Measurements from ENCODE around the gene APOC1. TPM values are rescaled to one million over a fixed set of nuclear protein-coding genes. Genes with fewer than 3 reads are reported as not detected.
A peak's percentile ranks its signal among the peaks of the same experiment; 100 is the strongest.
"Not testable (repeated sequence)": the region's sequence is repeated elsewhere in the genome, so short reads cannot be mapped to it uniquely, and the experiment has no call there.

Gene APOC1
- total RNA-seq, 1 experiment from 2014 or later = 48.5 TPM

- Histone ChIP-seq H3K27ac (ENCODE audit: low read length) (no peak overlapping the region), H3K36me3 (ENCODE audit: control insufficient read depth, insufficient read depth, low read length) (no peaks in the 10 kb centered on the region), H3K27me3 (ENCODE audit: control insufficient read depth, insufficient read depth, low read length) (no peaks in the 10 kb centered on the region), H3K4me3 (ENCODE audit: low read depth in 2 of 2, low read length in 2 of 2) (no peak overlapping the region), H3K4me1 (ENCODE audit: control insufficient read depth, insufficient read depth, low read length) (no peaks in the 10 kb centered on the region; the same call in 1 of the 2 replicates), H3K9me3 (ENCODE audit: control insufficient read depth, insufficient read depth, low read depth, low read length) (no peaks in the 10 kb centered on the region)
- BruUV-seq (replicated peaks) = no TSS peak
- intact Hi-C loops (cut with micrococcal nuclease; ENCODE audit: unreplicated experiment) (no loop called here), in situ Hi-C loops (cut with HindIII; ENCODE audit: low pct_unique_long_range_greater_than_20kb, low sequenced_read_pairs) (no loop called here)
- POLR2A ChIA-PET = no interaction called here
- ATAC-seq (no peak), DNase-seq (ENCODE audit: low read depth, low spot score) (no peak)
- CTCF ChIA-PET = no interaction called here
- TF ChIP-seq POLR2AphosphoS5 (IDR thresholded peaks at IDR 0.05; ENCODE audit: low read depth, low read length) = no peak
- no peak for TF ChIP-seq SIN3A (IDR thresholded peaks at IDR 0.05; ENCODE audit: borderline replicate concordance, insufficient read depth, low read depth, low read length)
- TF ChIP-seq CTCF (IDR thresholded peaks at IDR 0.05) = no peak
- no peak for TF ChIP-seq TCF7L2 (IDR thresholded peaks at IDR 0.05; ENCODE audit: low read depth, low read length)
- TF ChIP-seq REST (IDR thresholded peaks at IDR 0.05; ENCODE audit: insufficient read depth in 1 of 2, low read depth in 2 of 2, low read length in 1 of 2) = no peak
Measured at GRCh38 chr19:44925114-44925891, 10.9 kb downstream of the APOC1 start.

DNA sequence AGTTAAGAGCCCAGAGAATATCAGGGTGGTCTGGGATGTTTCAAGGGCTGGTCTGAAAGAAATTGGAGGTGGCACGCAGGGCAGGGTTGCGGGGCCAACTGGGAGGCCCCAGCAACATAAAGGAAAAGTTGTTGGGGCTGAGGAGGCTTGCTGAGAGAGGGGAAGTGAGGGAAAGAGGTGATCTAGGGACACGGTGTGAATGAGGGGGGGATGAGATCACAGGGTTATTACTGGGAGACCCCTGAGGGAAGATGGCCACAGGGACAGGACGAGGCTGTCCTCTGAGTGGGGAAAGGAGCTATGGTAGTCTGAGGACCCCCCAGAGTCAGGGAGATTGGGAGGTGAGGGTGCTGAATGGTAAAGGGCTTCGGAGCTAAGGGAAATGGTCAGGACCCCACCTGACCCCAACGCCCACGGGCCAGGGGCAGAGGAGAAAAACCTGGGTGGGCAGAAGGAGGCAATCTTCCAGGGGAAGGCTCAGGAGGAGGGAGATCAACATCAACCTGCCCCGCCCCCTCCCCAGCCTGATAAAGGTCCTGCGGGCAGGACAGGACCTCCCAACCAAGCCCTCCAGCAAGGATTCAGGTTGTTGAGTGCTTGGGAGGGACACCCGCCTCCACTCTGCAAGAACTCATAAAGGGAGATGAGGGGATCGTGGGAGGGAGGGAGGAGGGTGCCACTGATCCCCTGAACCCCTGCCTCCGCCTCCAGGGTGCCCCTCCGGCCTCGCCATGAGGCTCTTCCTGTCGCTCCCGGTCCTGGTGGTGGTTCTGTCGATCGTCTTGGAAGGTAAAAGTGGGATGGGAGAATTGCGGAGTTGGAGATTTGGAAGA is 12.1 kb downstream of the APOC1 start:
- CTCF ChIA-PET; H3K27ac ChIP-seq (ENCODE audit: low read length); DNase-seq (ENCODE audit: low read depth, low spot score); H3K9me3 ChIP-seq (ENCODE audit: control insufficient read depth, insufficient read depth, low read depth, low read length); POLR2A ChIA-PET; H3K36me3 ChIP-seq (ENCODE audit: control insufficient read depth, insufficient read depth, low read length); H3K4me1 ChIP-seq (ENCODE audit: control insufficient read depth, insufficient read depth, low read length); H3K27me3 ChIP-seq (ENCODE audit: control insufficient read depth, insufficient read depth, low read length); in situ Hi-C loops (cut with HindIII; ENCODE audit: low pct_unique_long_range_greater_than_20kb, low sequenced_read_pairs); BruUV-seq (replicated peaks); intact Hi-C loops (cut with micrococcal nuclease; ENCODE audit: unreplicated experiment): not testable (repeated sequence)
- ATAC-seq = peak; percentile 62
- peak overlapping the region; percentile 4 to 25; a peak in 2 of 4 replicates for H3K4me3 ChIP-seq (ENCODE audit: low read depth in 2 of 2, low read length in 2 of 2)

DNA sequence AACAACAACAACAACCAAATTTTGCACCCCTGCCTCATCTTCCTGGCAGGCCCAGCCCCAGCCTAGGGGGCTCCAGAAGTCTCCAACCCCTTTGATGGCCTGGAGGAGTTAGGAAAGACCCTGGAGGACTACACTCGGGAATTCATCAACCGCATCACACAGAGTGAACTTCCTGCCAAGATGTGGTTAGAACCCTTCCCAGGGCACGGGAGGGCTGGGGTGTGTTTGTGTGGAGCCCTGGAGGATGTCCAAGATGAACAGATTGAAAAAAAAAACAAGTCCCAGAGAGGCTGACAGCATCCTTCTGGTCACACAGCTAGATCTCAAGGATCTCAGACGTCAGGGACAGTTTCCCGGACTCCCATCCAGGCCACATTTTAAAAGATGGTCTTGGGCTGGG is 13.3 kb downstream of the APOC1 start:
- H3K4me3 ChIP-seq (ENCODE audit: low read depth in 2 of 2, low read length in 2 of 2) = no peak overlapping the region
- in situ Hi-C loops (cut with HindIII; ENCODE audit: low pct_unique_long_range_greater_than_20kb, low sequenced_read_pairs) = no loop called here
- H3K27ac ChIP-seq (ENCODE audit: low read length) = no peak overlapping the region
- ChIA-PET CTCF (no interaction called here), POLR2A (no interaction called here)
- no peak for TF ChIP-seq SIN3A (IDR thresholded peaks at IDR 0.05; ENCODE audit: borderline replicate concordance, insufficient read depth, low read depth, low read length)
- TF ChIP-seq POLR2AphosphoS5 (IDR thresholded peaks at IDR 0.05; ENCODE audit: low read depth, low read length) = no peak
- no peak for TF ChIP-seq TCF7L2 (IDR thresholded peaks at IDR 0.05; ENCODE audit: low read depth, low read length)
- TF ChIP-seq REST (IDR thresholded peaks at IDR 0.05; ENCODE audit: insufficient read depth in 1 of 2, low read depth in 2 of 2, low read length in 1 of 2) = no peak
- no peak for TF ChIP-seq CTCF (IDR thresholded peaks at IDR 0.05)
- intact Hi-C loops (cut with micrococcal nuclease; ENCODE audit: unreplicated experiment) = no loop called here
- H3K9me3 ChIP-seq (ENCODE audit: control insufficient read depth, insufficient read depth, low read depth, low read length) = no peaks in the 10 kb centered on the region
- no TSS peak for BruUV-seq (replicated peaks)
- H3K27me3 ChIP-seq (ENCODE audit: control insufficient read depth, insufficient read depth, low read length) = no peaks in the 10 kb centered on the region
- ATAC-seq = no peak
- no peaks in the 10 kb centered on the region for H3K36me3 ChIP-seq (ENCODE audit: control insufficient read depth, insufficient read depth, low read length)
- no peaks in the 10 kb centered on the region; the same call in 1 of the 2 replicates for H3K4me1 ChIP-seq (ENCODE audit: control insufficient read depth, insufficient read depth, low read length)
- no peak for DNase-seq (ENCODE audit: low read depth, low spot score)

All from Panc1 (cell line).